HuH-7.5 (cell line): Measurements from ENCODE around the gene EIF2S2.
"Not testable (repeated sequence)": the region's sequence is repeated elsewhere in the genome, so short reads cannot be mapped to it uniquely, and the experiment has no call there.

Experiments used
- DNase-seq: peaks from one replicate; pipeline ENCODE4 v3.0.0; 2011; ENCODE audit warnings: low spot score

EIF2S2 gene, protein sequence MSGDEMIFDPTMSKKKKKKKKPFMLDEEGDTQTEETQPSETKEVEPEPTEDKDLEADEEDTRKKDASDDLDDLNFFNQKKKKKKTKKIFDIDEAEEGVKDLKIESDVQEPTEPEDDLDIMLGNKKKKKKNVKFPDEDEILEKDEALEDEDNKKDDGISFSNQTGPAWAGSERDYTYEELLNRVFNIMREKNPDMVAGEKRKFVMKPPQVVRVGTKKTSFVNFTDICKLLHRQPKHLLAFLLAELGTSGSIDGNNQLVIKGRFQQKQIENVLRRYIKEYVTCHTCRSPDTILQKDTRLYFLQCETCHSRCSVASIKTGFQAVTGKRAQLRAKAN

GRCh38 chr20:34111702-34112599, at the start of gene EIF2S2:
Gene EIF2S2 (minus strand): TSS chr20:34112243. CDS start chr20:34112110, 133 bp downstream.
- peak; percentile 96 for DNase-seq

GRCh38 chr20:34157697-34158096, 45.7 kb upstream of the EIF2S2 start:
- DNase-seq, result not testable (repeated sequence)

DNA sequence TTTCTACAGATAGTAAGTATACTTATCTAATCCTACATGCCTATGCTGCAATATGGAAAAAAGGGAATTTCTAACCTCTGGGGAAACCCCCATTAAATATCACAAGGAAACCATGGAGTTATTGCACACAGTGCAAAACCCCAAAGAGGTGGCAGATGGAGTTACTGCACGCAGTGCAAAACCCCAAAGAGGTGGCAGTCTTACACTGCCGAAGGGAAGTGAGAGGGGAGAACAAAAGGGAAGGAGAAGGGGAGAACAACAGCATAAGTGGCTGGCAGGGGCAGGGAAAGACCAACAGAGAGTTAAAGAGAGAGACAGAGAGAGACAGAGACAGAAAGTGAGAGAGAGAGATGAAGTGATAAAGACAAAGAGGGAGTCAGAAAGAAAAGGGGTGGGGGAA, 43.8 kb upstream of the EIF2S2 start:
- no peak for DNase-seq

DNA sequence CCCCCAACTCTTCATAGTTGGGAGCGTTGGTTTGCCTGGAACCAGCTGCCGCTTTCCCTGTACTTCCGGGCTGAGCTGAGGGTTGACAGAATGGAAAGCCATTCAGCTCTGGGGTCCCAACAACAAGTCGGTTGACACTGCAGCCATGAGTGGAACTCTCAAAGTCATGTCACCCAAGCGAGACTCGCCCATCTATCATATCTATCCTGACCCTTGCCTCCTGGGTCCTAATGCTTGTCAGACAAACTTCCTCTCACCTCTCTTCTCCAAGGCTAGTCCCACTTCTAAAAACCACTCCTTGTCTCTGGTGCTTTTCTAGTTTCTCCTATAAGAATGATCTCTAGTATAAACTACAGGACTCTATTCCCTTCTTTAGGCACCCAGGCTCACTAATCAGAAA, 41.1 kb upstream of the EIF2S2 start:
- DNase-seq, result not testable (repeated sequence)

GRCh38 chr20:34152073-34152472, 40.0 kb upstream of the EIF2S2 start:
- not testable (repeated sequence) for DNase-seq

GRCh38 chr20:34150306-34151000, 38.4 kb upstream of the EIF2S2 start:
- DNase-seq, result no peak

- no peak for DNase-seq
Measured at GRCh38 chr20:34145280-34145819, 33.3 kb upstream of the EIF2S2 start.

- DNase-seq, result no peak
Measured at GRCh38 chr20:34143951-34144350, 31.9 kb upstream of the EIF2S2 start.

- DNase-seq, result no peak
Measured at GRCh38 chr20:34142121-34142520, 30.1 kb upstream of the EIF2S2 start.

DNA sequence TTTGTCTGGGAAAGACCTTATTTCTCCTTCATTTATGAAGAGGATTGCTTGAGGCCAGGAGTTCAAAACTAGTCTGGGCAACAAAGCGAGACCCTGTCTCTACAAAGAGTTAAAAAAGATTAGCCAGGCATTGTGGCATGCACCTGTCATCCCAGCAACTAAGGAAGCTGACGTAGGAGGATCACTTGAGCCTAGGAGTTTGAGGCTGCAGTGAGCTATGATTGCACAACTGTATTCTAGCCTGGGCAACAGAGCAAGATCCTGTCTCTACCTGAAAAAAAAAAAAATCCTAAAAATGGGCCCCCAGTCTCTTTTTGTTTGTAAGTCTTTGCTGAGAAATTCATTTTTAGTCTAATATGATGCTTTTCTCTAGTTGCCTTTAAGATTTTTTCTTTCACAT, 29.2 kb upstream of the EIF2S2 start:
- DNase-seq, result no peak

DNA sequence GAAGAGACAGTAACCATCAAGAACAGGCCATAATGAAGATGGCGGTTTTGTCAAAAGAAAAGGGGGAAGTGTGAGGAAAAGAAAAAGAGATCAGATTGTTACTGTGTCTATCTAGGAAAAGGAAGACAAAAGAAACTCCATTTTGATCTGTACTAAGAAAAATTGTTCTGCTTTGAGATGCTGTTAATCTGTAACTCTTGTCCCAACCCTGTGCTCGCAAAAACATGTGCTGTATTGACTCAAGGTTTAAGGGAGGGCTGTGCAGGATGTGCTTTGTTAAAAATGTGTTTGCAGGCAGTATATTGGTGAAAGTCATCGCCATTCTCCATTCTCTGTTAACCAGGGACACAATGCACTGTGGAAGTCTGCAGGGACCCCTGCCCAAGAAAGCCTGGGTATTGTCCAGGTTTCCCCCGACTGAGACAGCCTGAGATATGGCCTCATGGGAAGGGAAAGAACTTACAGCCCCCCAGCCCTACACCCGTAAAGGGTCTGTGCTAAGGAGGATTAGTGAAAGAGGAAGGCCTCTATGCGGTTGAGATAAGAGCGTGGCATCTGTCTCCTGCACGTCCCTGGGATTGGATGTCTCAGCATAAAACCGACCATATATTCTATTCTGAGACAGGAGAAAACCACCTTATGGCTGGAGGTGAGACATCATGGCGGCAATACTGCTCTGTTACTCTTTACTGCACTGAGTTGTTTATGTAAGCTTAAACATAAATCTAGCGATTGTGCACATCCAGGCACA, 23.7 kb upstream of the EIF2S2 start:
- DNase-seq, result not testable (repeated sequence)

- not testable (repeated sequence) for DNase-seq
Measured at GRCh38 chr20:34133365-34133860, 21.4 kb upstream of the EIF2S2 start.

DNA sequence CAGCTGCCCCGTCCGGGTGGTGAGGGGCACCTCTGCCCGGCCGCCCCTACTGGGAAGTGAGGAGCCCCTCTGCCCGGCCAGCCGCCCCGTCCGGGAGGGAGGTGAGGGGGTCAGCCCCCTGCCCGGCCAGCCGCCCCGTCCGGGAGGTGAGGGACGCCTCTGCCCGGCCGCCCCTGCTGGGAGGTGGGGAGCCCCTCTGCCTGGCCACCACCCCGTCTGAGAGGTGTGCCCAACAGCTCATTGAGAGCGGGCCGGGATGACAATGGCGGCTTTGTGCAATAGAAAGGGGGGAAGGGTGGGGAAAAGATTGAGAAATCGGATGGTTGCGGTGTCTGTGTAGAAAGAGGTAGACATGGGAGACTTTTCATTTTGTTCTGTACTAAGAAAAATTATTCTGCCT, 20.9 kb upstream of the EIF2S2 start:
- DNase-seq, result not testable (repeated sequence)

DNA sequence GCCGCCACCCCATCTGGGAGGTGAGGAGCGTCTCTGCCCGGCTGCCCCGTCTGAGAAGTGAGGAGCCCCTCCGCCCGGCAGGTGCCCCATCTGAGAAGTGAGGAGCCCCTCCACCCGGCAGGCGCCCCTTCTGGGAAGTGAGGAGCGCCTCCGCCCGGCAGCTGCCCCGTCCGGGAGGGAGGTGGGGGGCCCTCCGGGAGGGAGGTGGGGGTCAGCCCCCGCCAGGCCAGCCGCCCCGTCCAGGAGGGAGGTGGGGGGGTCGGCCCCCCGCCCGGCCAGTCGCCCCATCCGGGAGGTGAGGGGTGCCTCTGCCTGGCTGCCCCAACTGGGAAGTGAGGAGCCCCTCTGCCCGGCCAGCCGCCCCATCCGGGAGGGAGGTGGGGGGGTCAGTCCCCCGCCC, 20.4 kb upstream of the EIF2S2 start:
- DNase-seq, result not testable (repeated sequence)

GRCh38 chr20:34131491-34131890, 19.4 kb upstream of the EIF2S2 start:
- no peak for DNase-seq

DNA sequence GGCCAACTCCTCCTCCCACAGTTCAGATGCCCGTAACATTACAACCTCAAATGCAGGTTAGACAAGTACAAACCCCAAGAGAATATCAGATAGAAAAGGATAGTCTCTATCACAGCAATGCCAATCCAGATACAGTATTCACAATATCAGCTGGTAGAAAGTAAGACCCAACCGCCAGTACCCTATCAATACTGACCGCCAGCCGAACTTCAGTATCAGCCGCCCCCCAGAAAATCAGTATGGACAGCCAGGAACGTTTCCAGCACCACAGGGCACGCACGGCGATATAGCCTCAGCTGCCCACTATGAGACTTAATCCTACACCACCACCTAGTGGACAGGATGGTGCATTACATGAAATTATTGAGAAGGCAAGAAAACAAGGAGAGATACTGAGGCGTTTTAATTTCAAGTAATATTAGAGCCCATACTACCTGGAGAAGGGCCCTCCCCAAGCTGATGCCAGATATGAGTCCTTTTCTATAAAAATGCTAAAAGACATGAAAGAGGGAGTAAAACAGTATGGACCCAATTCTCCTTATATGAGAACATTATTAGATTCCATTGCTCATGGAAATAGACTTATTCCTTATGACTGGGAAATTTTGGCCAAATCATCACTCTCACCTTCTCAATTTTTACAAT, 17.6 kb upstream of the EIF2S2 start:
- DNase-seq, result peak; percentile 90

DNA sequence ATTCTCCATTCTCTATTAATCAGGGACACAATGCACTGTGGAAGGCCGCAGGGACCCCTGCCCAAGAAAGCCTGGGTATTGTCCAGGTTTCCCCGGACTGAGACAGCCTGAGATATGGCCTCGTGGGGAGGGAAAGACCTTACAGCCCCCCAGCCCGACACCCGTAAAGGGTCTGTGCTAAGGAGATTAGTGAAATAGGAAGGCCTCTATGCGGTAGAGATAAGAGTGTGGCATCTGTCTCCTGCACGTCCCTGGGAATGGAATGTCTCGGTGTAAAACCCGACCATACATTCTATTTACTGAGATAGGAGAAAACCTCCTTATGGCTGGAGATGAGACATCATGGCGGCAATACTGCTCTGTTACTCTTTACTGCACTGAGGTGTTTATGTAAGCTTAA, 15.7 kb upstream of the EIF2S2 start:
- no peak for DNase-seq

DNA sequence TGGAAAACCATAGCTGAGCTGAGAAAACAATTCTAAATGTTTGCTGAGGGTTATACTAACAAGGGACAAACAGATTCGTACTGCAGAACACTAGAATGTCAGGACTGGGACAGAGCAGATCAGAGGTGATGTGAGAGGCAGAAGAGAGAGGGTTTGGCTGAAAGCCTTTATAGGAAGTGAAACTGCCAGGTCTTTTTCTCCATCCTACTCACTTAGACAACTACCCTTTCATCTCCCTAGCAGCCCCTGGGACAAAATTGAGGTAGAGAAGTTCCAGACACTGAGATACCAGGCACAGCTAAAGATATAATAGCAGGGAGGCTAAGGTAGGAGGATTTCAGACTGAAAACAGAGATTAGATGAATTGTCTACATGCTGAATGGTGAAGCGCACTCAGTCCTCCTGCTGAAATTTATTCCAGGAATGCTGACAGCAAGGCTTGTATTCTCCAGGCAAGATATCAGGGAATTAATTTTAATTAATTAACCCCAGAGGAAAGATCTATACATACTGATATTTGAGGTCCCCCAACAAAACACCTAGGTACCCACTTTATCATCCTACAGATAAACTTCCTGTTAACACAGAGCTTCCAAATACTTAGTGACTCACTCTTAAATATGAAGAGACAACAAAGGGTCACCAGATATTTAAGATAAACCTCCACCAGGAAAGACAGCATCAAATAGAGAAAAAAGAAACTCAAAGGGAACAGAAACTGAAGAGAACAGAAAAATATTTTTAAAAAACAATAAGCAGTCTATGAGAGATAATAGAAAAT, 12.6 kb upstream of the EIF2S2 start:
- no peak for DNase-seq

DNA sequence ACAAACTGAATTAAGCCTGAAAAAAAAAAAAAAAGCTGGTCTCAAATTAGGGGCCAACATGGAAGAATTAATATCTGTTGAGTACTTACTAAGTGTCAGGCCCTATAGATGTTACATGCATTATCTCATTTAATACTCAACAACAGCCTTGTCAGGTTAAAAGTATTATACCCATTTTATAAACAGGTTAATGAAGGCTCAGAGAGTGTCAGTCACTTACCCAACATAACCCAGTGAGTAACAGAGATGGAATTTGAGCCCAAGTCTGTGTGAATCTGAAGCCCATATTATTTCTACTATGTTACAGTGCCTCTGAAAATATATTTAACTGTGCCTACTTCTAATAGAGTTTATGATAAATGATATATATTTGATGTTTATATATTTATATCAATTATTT, 11.3 kb upstream of the EIF2S2 start:
- no peak for DNase-seq
